HEK293T (cell line): Measurements from ENCODE around the gene BNIP1.

ENCODE experiments used
- BHLHE40 ChIP-seq: fragments of 450-650 bp; IDR thresholded peaks from 2 replicates; pipeline ENCODE4 v1.6.1; 2016; ENCODE audit warnings: mild to moderate bottlenecking, moderate library complexity, borderline replicate concordance
- ELF4 ChIP-seq: fragments of 450-650 bp; IDR thresholded peaks from 2 replicates; pipeline ENCODE4 v1.6.1; 2017; ENCODE audit warnings: antibody characterized with exemption
- FOXA1 ChIP-seq: fragments of 450-650 bp; IDR thresholded peaks from 2 replicates; pipeline ENCODE4 v1.6.1; 2016; ENCODE audit warnings: mild to moderate bottlenecking
- FOXM1 ChIP-seq: fragments of 450-650 bp; IDR thresholded peaks from 2 replicates; pipeline ENCODE4 v1.6.1; 2017; ENCODE audit warnings: mild to moderate bottlenecking, borderline replicate concordance
- L3MBTL2 ChIP-seq: fragments of 450-650 bp; conservative IDR thresholded peaks from 2 replicates; pipeline ENCODE4 v1.6.1; 2016; ENCODE audit warnings: mild to moderate bottlenecking
- LEF1 ChIP-seq: fragments of 450-650 bp; IDR thresholded peaks from 2 replicates; pipeline ENCODE4 v1.6.1; 2017; ENCODE audit warnings: mild to moderate bottlenecking, borderline replicate concordance
- NFRKB ChIP-seq: fragments of 450-650 bp; IDR thresholded peaks from 2 replicates; pipeline ENCODE4 v1.6.1; 2016; ENCODE audit warnings: mild to moderate bottlenecking, moderate library complexity
- SP1 ChIP-seq: fragments of 450-650 bp; IDR thresholded peaks from 2 replicates; pipeline ENCODE4 v1.6.1; 2017
- SUZ12 ChIP-seq: fragments of 450-650 bp; IDR thresholded peaks from 2 replicates; pipeline ENCODE4 v1.6.1; 2016; ENCODE audit warnings: mild to moderate bottlenecking
- ZNF384 ChIP-seq: fragments of 450-650 bp; IDR thresholded peaks from 2 replicates; pipeline ENCODE4 v1.6.1; 2016

DNA sequence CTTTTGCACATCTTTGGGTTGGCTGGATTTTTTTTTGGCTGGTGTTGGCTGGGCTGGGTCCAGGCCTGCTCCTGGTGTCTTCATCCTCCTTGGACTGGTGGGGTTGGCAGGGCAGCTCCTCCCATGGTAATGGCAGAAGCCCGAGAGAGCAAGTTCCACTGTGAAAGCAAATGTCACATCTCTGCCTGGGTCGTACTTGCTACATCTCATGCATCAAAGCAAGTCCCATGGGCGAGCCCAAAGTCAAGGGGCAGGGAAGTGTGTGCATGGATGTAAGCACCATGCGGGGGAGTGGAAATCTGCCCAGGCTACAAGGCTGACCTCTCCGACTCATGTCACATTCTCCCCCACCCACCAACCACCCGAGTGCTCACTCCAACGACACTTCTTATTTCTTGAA, 64.0 kb downstream of the BNIP1 start:
- TF ChIP-seq NFRKB (no peak), SUZ12 (no peak), FOXA1 (no peak), SP1 (no peak), BHLHE40 (no peak), ELF4 (no peak), LEF1 (no peak), ZNF384 (no peak), L3MBTL2 (no peak), FOXM1 (no peak)
